IMR-90 (cell line): ENCODE measurements around the gene MTHFSD. TPM values are rescaled to one million over a fixed set of nuclear protein-coding genes. Genes with fewer than 3 reads are reported as not detected.

Experiments
- ATAC-seq: fragments of 200-7000 bp; cut with Tn5 transposase; 2 replicates; pipeline ENCODE4 v1.9.1; 2020; ENCODE audit warnings: low read depth, mild to moderate bottlenecking, moderate library complexity
- BruUV-seq: library from RNA; stranded (reverse); fragments of 400-500 nt; replicated peaks from 2 replicates; lab custom pipeline; 2021; lab: Mats Ljungman, UMichigan
- CTCF ChIA-PET: fragments of 300-600 bp; formaldehyde crosslinking; extraction: SDS; loops from one replicate; lab custom pipeline; 2021; ENCODE audit warnings: antibody characterized with exemption; lab: Yijun Ruan, JAX
- POLR2A ChIA-PET: fragments of 300-600 bp; sonication (Branson Sonifier 250); formaldehyde crosslinking; loops from one replicate; lab custom pipeline; 2022; ENCODE audit warnings: antibody characterized with exemption; ENCODE audit not compliant: unreplicated experiment; lab: Charles Lee
- DNase-seq: peaks from one replicate; pipeline ENCODE4 v3.0.0; 2013
- H2AFZ ChIP-seq: replicated peaks from 2 replicates; pipeline ENCODE3; 2013; ENCODE audit warnings: low read length, mild to moderate bottlenecking; ENCODE audit not compliant: poor library complexity
- H2AK5ac ChIP-seq: 2 replicates; pipeline ENCODE4 v1.6.1; 2013; ENCODE audit warnings: low read depth, low read length, inconsistent platforms
- H2AK9ac ChIP-seq: replicated peaks from 2 replicates; pipeline ENCODE3; 2013; ENCODE audit warnings: mild to moderate bottlenecking, low read depth, low read length, moderate library complexity; ENCODE audit not compliant: poor library complexity
- H2BK120ac ChIP-seq: 2 replicates; pipeline ENCODE4 v1.6.1; 2013; ENCODE audit warnings: low read depth, low read length, inconsistent platforms
- H2BK15ac ChIP-seq: 3 replicates; pipeline ENCODE4 v1.6.1; 2013; ENCODE audit warnings: low read depth, low read length, inconsistent platforms
- H2BK20ac ChIP-seq: 2 replicates; pipeline ENCODE4 v1.6.1; 2013; ENCODE audit warnings: low read depth, mild to moderate bottlenecking, inconsistent platforms, low read length, moderate library complexity
- H2BK5ac ChIP-seq: 2 replicates; pipeline ENCODE4 v1.6.1; 2013; ENCODE audit warnings: mild to moderate bottlenecking, low read depth, low read length, inconsistent platforms; ENCODE audit not compliant: poor library complexity, severe bottlenecking
- H3K14ac ChIP-seq: replicated peaks from 2 replicates; pipeline ENCODE4 v1.6.1; 2013; ENCODE audit warnings: low read depth, low read length, inconsistent platforms
- H3K18ac ChIP-seq: 2 replicates; pipeline ENCODE4 v1.6.1; 2013; ENCODE audit warnings: low read depth, low read length, control low read depth
- H3K23ac ChIP-seq: 2 replicates; pipeline ENCODE4 v1.6.1; 2013; ENCODE audit warnings: low read depth, low read length, inconsistent platforms
- H3K27ac ChIP-seq: 2 replicates; pipeline ENCODE4 v1.5.1; 2013; ENCODE audit warnings: mild to moderate bottlenecking, control low read depth, low read length; ENCODE audit not compliant: insufficient read depth
- H3K27me3 ChIP-seq: 2 replicates; pipeline ENCODE4 v1.6.1; 2013; ENCODE audit warnings: low read length; ENCODE audit not compliant: control insufficient read depth, insufficient read depth
- H3K36me3 ChIP-seq: 2 replicates; pipeline ENCODE4 v1.6.1; 2013; ENCODE audit warnings: low read length, mixed read lengths; ENCODE audit not compliant: control insufficient read depth, insufficient read depth
- H3K4ac ChIP-seq: 2 replicates; pipeline ENCODE4 v1.6.1; 2013; ENCODE audit warnings: low read depth, low read length, inconsistent platforms
- H3K4me1 ChIP-seq: 2 replicates; pipeline ENCODE4 v1.6.1; 2013; ENCODE audit warnings: low read length, mixed read lengths; ENCODE audit not compliant: control insufficient read depth, insufficient read depth
- H3K4me2 ChIP-seq: 2 replicates; pipeline ENCODE4 v1.6.1; 2013; ENCODE audit warnings: low read depth, mild to moderate bottlenecking, control low read depth, low read length, moderate library complexity
- H3K4me3 ChIP-seq: 2 replicates; pipeline ENCODE4 v1.5.1; 2013; ENCODE audit warnings: low read depth, mild to moderate bottlenecking, control low read depth, low read length, moderate library complexity; ENCODE audit not compliant: insufficient read depth
- H3K56ac ChIP-seq: 2 replicates; pipeline ENCODE4 v1.6.1; 2013; ENCODE audit warnings: low read length, inconsistent platforms; ENCODE audit not compliant: insufficient read depth; ENCODE audit errors: extremely low read depth
- H3K79me1 ChIP-seq, 2 experiments: 2 replicates each; pipeline ENCODE4 v1.6.1; 2013; ENCODE audit warnings: low read length in 2 of 2, inconsistent platforms in 1 of 2, low read depth in 1 of 2
- H3K9ac ChIP-seq: 2 replicates; pipeline ENCODE4 v1.6.1; 2013; ENCODE audit warnings: low read depth, low read length, control low read depth
- H3K9me1 ChIP-seq: 2 replicates; pipeline ENCODE4 v1.6.1; 2013; ENCODE audit warnings: low read length, inconsistent platforms; ENCODE audit not compliant: insufficient read depth
- H3K9me3 ChIP-seq: 2 replicates; pipeline ENCODE4 v1.6.1; 2013; ENCODE audit warnings: low read length; ENCODE audit not compliant: control insufficient read depth, insufficient read depth
- H4K20me1 ChIP-seq: 2 replicates; pipeline ENCODE4 v1.6.1; 2013; ENCODE audit warnings: low read length, inconsistent platforms; ENCODE audit not compliant: insufficient read depth
- H4K5ac ChIP-seq: 2 replicates; pipeline ENCODE4 v1.6.1; 2013; ENCODE audit warnings: mild to moderate bottlenecking, low read depth, low read length, control low read depth
- H4K8ac ChIP-seq, 2 experiments: 2 replicates each; pipeline ENCODE4 v1.6.1; 2013; ENCODE audit warnings: low read depth in 2 of 2, low read length in 2 of 2, control low read depth in 1 of 2, inconsistent platforms in 1 of 2
- H4K91ac ChIP-seq: 2 replicates; pipeline ENCODE4 v1.6.1; 2013; ENCODE audit warnings: low read depth, low read length, inconsistent platforms; ENCODE audit not compliant: insufficient read depth
- BHLHE40 ChIP-seq: fragments of 150-350 bp; IDR thresholded peaks from 2 replicates; pipeline ENCODE4 v1.6.1; 2016; ENCODE audit warnings: mild to moderate bottlenecking, low read depth, low read length
- CEBPB ChIP-seq: IDR thresholded peaks from 2 replicates; pipeline ENCODE4 v1.6.1; 2012; ENCODE audit warnings: low read depth, low read length, improper control_type of control experiment
- CHD1 ChIP-seq: IDR thresholded peaks from 2 replicates; pipeline ENCODE4 v1.6.1; 2012; ENCODE audit warnings: low read depth, low read length, improper control_type of control experiment
- CTCF ChIP-seq: conservative IDR thresholded peaks from 2 replicates; pipeline ENCODE4 v1.5.1; 2012; ENCODE audit warnings: mild to moderate bottlenecking, low read depth, low read length, improper control_type of control experiment
- ELK1 ChIP-seq: fragments of 150-350 bp; IDR thresholded peaks from 2 replicates; pipeline ENCODE4 v1.6.1; 2016; ENCODE audit warnings: low read depth, mild to moderate bottlenecking, low read length, moderate library complexity, borderline replicate concordance
- FOS ChIP-seq: fragments of 150-350 bp; IDR thresholded peaks from 2 replicates; pipeline ENCODE4 v1.6.1; 2016; ENCODE audit warnings: low read depth, low read length
- MAFK ChIP-seq: IDR thresholded peaks from 2 replicates; pipeline ENCODE4 v1.6.1; 2012; ENCODE audit warnings: low read depth, low read length, improper control_type of control experiment
- MAZ ChIP-seq: IDR thresholded peaks from 2 replicates; pipeline ENCODE4 v1.6.1; 2012; ENCODE audit warnings: low read depth, mild to moderate bottlenecking, low read length, improper control_type of control experiment, moderate library complexity, borderline replicate concordance
- MXI1 ChIP-seq: IDR thresholded peaks from 2 replicates; pipeline ENCODE4 v1.6.1; 2012; ENCODE audit warnings: low read depth, mild to moderate bottlenecking, low read length, moderate library complexity, borderline replicate concordance
- NFE2L2 ChIP-seq: fragments of 150-350 bp; IDR thresholded peaks from 2 replicates; pipeline ENCODE4 v1.6.1; 2016; ENCODE audit warnings: low read depth, mild to moderate bottlenecking, low read length
- POLR2A ChIP-seq: IDR thresholded peaks from 2 replicates; pipeline ENCODE4 v1.6.1; 2012; ENCODE audit warnings: mild to moderate bottlenecking, low read depth, low read length
- RAD21 ChIP-seq: IDR thresholded peaks from 2 replicates; pipeline ENCODE4 v1.6.1; 2012; ENCODE audit warnings: low read length, improper control_type of control experiment
- RCOR1 ChIP-seq: IDR thresholded peaks from 2 replicates; pipeline ENCODE4 v1.6.1; 2012; ENCODE audit warnings: mild to moderate bottlenecking, low read length, improper control_type of control experiment; ENCODE audit not compliant: insufficient replicate concordance
- RFX5 ChIP-seq: IDR thresholded peaks from 2 replicates; pipeline ENCODE4 v1.8.0; 2012; ENCODE audit warnings: low read depth, mild to moderate bottlenecking, low read length, moderate library complexity
- SMC3 ChIP-seq: fragments of 150-350 bp; IDR thresholded peaks from 2 replicates; pipeline ENCODE4 v1.6.1; 2016; ENCODE audit warnings: low read depth, mild to moderate bottlenecking, antibody characterized with exemption, low read length, moderate library complexity
- USF2 ChIP-seq: fragments of 150-350 bp; IDR thresholded peaks from 2 replicates; pipeline ENCODE4 v1.6.1; 2017; ENCODE audit warnings: mild to moderate bottlenecking, antibody characterized with exemption, low read length, low read depth
- WGBS, 2 experiments: methylation state at CpG; one replicate each; pipeline versions ENCODE4 v1.1.5 to v1.1.7; 2013; ENCODE audit warnings: missing lambda C conversion rate in 2 of 2; ENCODE audit not compliant: insufficient read length in 1 of 2; ENCODE audit errors: extremely low coverage in 2 of 2; 5-methylcytosine and 5-hydroxymethylcytosine counted together
- dilution Hi-C: fragments of 300-500 bp; cut with HindIII; formaldehyde crosslinking; loops from one replicate; pipeline ENCODE4 v1.14.3; 2018; ENCODE audit warnings: low sequenced_read_pairs; ENCODE audit not compliant: unreplicated experiment
- in situ Hi-C: fragments of 300-500 bp; cut with MboI; formaldehyde crosslinking; loops from 3 replicates; pipeline ENCODE4 v1.14.3; 2019; ENCODE audit warnings: low sequenced_read_pairs, inconsistent platforms, mixed read lengths
- intact Hi-C: fragments of 100-400 bp; cut with micrococcal nuclease; formaldehyde crosslinking; loops from 2 replicates; pipeline ENCODE4 v1.10.0; 2022
- polyA plus RNA-seq, 3 experiments: library from polyadenylated mRNA; depleted of rRNA; stranded (reverse); fragments of >200 nt; gene quantifications; 2 replicates each; pipeline ENCODE4 v1.2.3, GENCODE V29; 2012; ENCODE audit warnings: low replicate concordance in 1 of 3
- total RNA-seq: library from RNA; depleted of rRNA; stranded (reverse); fragments of >200 nt; gene quantifications from 2 replicates; pipeline ENCODE4 v1.2.3, GENCODE V29; 2012

The MTHFSD gene
- total and polyA plus RNA-seq, 2 of the 4 experiments (the other 2 are of a cell fraction), result 8.2 to 16.8 TPM

- H2AFZ ChIP-seq, result no peak overlapping the region
- dilution Hi-C loops, result no loop called here
- ChIA-PET POLR2A (no interaction called here), CTCF (no interaction called here)
- intact Hi-C loops, result no loop called here
- no peak overlapping the region for H3K4me2 ChIP-seq
- peaks cover 4% of the 10 kb centered on the region; the same call in 1 of the 2 replicates for H3K4me1 ChIP-seq
- H3K56ac ChIP-seq, result no peak overlapping the region
- no peak overlapping the region for H3K27ac ChIP-seq
- H4K8ac ChIP-seq, result no peak overlapping the region
- H3K79me1 ChIP-seq, result peaks cover 18 to 43% of the 10 kb centered on the region in 2 experiments
- H2AK5ac ChIP-seq, result no peak overlapping the region
- no peaks in the 10 kb centered on the region for H3K9me1 ChIP-seq
- no peaks in the 10 kb centered on the region for H3K9me3 ChIP-seq
- WGBS, 2 experiments, result no CpG with 5 or more reads among the region's 7 CpGs
- H3K4ac ChIP-seq, result no peak overlapping the region
- in situ Hi-C loops, result no loop called here
- no peak overlapping the region for H2AK9ac ChIP-seq
- no peak overlapping the region for H3K4me3 ChIP-seq
- H3K18ac ChIP-seq, result no peak overlapping the region
- H2BK15ac ChIP-seq, result no peak overlapping the region
- H3K14ac ChIP-seq, result no peak overlapping the region
- H2BK5ac ChIP-seq, result no peak overlapping the region
- peaks cover 37% of the 10 kb centered on the region for H3K36me3 ChIP-seq
- no peak for ATAC-seq
- H4K5ac ChIP-seq, result no peak overlapping the region
- no peak overlapping the region for H4K91ac ChIP-seq
- BruUV-seq, result no TSS peak
- no peak overlapping the region for H2BK20ac ChIP-seq
- no peak overlapping the region for H3K9ac ChIP-seq
- no peak overlapping the region for H3K23ac ChIP-seq
- H3K27me3 ChIP-seq, result no peaks in the 10 kb centered on the region
- no peak for DNase-seq
- H2BK120ac ChIP-seq, result no peak overlapping the region
- TF ChIP-seq RFX5 (no peak), MXI1 (no peak), MAZ (no peak), USF2 (no peak), RAD21 (no peak), SMC3 (no peak), MAFK (no peak), BHLHE40 (no peak), RCOR1 (no peak), NFE2L2 (no peak), CEBPB (no peak), POLR2A (no peak), ELK1 (no peak), FOS (no peak), CHD1 (no peak), CTCF (no peak)
- no peaks in the 10 kb centered on the region for H4K20me1 ChIP-seq
These were observed 5.2 kb downstream of the MTHFSD start for GRCh38 chr16:86549893-86550190.
